H1 (cell line): ENCODE data around the gene AKR7A2. TPM values are rescaled to one million over a fixed set of nuclear protein-coding genes. Genes with fewer than 3 reads are reported as not detected.

ENCODE experiments used
- CHD2 ChIP-seq: IDR thresholded peaks from 2 replicates; pipeline ENCODE4 v1.6.1; 2012; ENCODE audit warnings: low read length, improper control_type of control experiment
- CHD7 ChIP-seq: fragments of 300-600 bp; sonication (generic); IDR thresholded peaks from 2 replicates; pipeline ENCODE4 v1.7.1; 2012; ENCODE audit warnings: low read length, moderate library complexity, mild to moderate bottlenecking, inconsistent platforms; ENCODE audit not compliant: insufficient replicate concordance
- CTCF ChIP-seq, 3 experiments: IDR thresholded peaks; 1 replicate in 2 of 3; 2 replicates in 1 of 3; pipeline versions ENCODE4 v1.5.1 to v1.6.1; 2011; ENCODE audit warnings: low read length in 3 of 3, mild to moderate bottlenecking in 3 of 3, inconsistent platforms in 2 of 3, low read depth in 1 of 3, moderate library complexity in 1 of 3; ENCODE audit not compliant: insufficient read depth in 1 of 3; ENCODE audit errors: control extremely low read depth in 1 of 3
- GABPA ChIP-seq: IDR thresholded peaks from 2 replicates; pipeline ENCODE4 v1.6.1; 2011; ENCODE audit warnings: mild to moderate bottlenecking, low read length, moderate library complexity, borderline replicate concordance; ENCODE audit not compliant: insufficient read depth
- HDAC2 ChIP-seq, 2 experiments: fragments of 300-600 bp in 1 of 2; sonication (generic) in 1 of 2; IDR thresholded peaks; 2 replicates each; pipeline ENCODE4 v1.6.1; 2011 to 2012; ENCODE audit warnings: low read depth in 2 of 2, low read length in 2 of 2, mild to moderate bottlenecking in 2 of 2, moderate library complexity in 2 of 2, borderline replicate concordance in 1 of 2, inconsistent platforms in 1 of 2
- PHF8 ChIP-seq: fragments of 200-600 bp; sonication (generic); conservative IDR thresholded peaks from 2 replicates; pipeline ENCODE4 v1.7.1; 2012; ENCODE audit warnings: low read depth, mild to moderate bottlenecking, inconsistent platforms, low read length, moderate library complexity
- RXRA ChIP-seq: IDR thresholded peaks from 2 replicates; pipeline ENCODE4 v1.6.1; 2011; ENCODE audit warnings: low read depth, mild to moderate bottlenecking, low read length, moderate library complexity; ENCODE audit not compliant: insufficient read depth
- SIRT6 ChIP-seq: IDR thresholded peaks from one replicate; pipeline ENCODE4 v1.7.1; 2012; ENCODE audit warnings: low read length, inconsistent platforms
- TEAD4 ChIP-seq: IDR thresholded peaks from 2 replicates; pipeline ENCODE4 v1.6.1; 2012; ENCODE audit warnings: low read depth, low read length, inconsistent platforms, mixed read lengths
- polyA plus RNA-seq, 7 experiments: library from polyadenylated mRNA; depleted of rRNA in 3 of 7; stranded (reverse) in 5 of 7; unstranded in 2 of 7; fragments of >200 nt in 5 of 7; fragments of 200-250 nt in 2 of 7; gene quantifications; 1 replicate in 5 of 7; 2 replicates in 1 of 7; 4 replicates in 1 of 7; pipeline versions ENCODE4 v1.2.1 to v1.2.3, GENCODE V29; 2011 to 2013; ENCODE audit warnings: missing spikeins in 2 of 7, mixed read lengths in 2 of 7
- total RNA-seq: library from RNA; stranded (reverse); fragmentation: NEBNext Ultra II Directional; extraction: Animal tissue kit (Norgen Biotek cat#: 25700); gene quantifications from 2 replicates; pipeline ENCODE4 v1.2.1, GENCODE V29; 2021

AKR7A2 gene
- total and polyA plus RNA-seq, 2 of the 8 experiments (the other 6 are each of a cell fraction or from before 2014, with no cell fraction given) = 32.0 to 48.3 TPM

DNA sequence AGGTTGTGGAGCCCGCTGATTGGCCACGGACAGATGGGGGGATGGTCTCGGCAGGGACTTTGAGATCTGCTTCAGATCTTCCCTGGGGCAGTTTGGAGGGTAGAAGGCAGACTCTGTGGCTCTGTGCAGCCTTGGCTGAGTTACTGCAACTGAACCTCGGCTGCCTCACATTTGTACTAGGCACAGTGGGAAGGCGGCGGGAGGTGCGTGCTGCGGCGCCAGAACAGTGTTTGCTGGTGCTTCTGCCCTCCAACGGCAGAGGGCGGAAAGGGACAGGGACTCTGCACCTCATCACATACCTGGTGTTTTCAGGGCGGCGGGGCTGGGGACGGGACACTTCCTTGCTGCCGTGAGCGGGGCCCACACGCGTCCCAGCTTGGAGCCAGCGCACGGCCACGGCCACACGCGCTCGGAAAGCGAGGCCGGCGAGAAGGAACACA is 26.4 kb upstream of the AKR7A2 start (continued):
- TF ChIP-seq CHD7 = no peak
- TF ChIP-seq SIRT6 = no peak
- TF ChIP-seq HDAC2 (IDR thresholded peaks at IDR 0.05; ENCODE audit: borderline replicate concordance in 1 of 2, low read depth in 2 of 2, low read length in 2 of 2) = no peak
- TF ChIP-seq CHD2 = no peak
- TF ChIP-seq RXRA = no peak
- peak; percentile 71 to 92 (median 87) for TF ChIP-seq CTCF (IDR thresholded peaks at IDR 0.05; ENCODE audit: control extremely low read depth in 1 of 3, insufficient read depth in 1 of 3, low read depth in 1 of 3, low read length in 3 of 3)
- TF ChIP-seq TEAD4 = peak; percentile 75
- no peak for TF ChIP-seq GABPA
- no peak for TF ChIP-seq PHF8
